ENCODE data around the gene GFM1.
A peak's percentile ranks its signal among the peaks of the same experiment; 100 is the strongest.

The GFM1 gene

DNA sequence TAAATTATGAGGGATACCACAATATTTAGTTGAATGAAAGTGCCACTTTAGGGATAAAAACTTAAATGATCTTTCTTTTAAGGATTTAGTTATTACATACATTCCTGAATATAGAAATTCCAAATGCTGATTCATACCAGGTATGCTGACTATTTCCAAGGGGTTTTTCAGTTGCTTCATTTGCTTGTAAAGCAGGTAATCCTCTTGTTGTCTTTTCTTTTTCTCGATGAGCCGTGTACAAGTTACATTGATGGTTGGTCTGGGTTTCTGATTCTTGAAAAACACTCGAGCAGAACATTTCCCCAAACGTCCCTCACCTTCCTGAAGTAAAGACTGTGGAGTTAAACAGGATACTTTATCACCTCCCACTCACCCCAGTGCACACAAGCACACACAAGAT lies 66.3 kb downstream of the GFM1 start:
- no peaks in the 10 kb centered on the region for H3K9me3 ChIP-seq (ENCODE audit: control insufficient read depth, insufficient read depth, low read depth, low read length)
- peaks cover 15% of the 10 kb centered on the region for H3K4me1 ChIP-seq (ENCODE audit: control insufficient read depth, insufficient read depth, low read length)
- H3K27me3 ChIP-seq (ENCODE audit: control insufficient read depth, insufficient read depth, low read length): no peaks in the 10 kb centered on the region
- H3K4me3 ChIP-seq (ENCODE audit: low read depth, low read length): no peak overlapping the region
- H3K36me3 ChIP-seq (ENCODE audit: control insufficient read depth, insufficient read depth, low read length): peaks cover 18% of the 10 kb centered on the region
- no peak overlapping the region for H3K9ac ChIP-seq (ENCODE audit: low read length)
- H3K27ac ChIP-seq (ENCODE audit: low read depth, low read length): no peak overlapping the region

DNA sequence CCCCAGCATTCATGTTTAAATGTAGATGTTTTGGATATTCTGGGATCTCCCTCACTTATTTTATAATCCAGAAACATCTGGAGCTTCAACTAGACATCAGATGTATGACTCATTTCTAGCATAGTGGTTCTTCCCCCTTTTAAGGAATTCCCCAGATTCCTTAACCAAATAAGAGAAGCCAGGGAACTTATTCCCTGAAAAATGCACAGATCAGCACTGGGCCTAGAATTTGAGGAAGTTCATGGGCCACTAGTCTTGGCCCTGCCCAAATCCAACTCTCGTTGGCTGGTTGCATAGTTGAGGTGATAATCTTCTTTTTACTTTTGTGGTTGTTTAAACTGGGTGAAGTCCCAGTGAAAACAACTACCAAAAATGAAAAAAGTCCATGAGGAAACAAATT lies 67.6 kb downstream of the GFM1 start:
- peaks cover 18% of the 10 kb centered on the region for H3K36me3 ChIP-seq (ENCODE audit: control insufficient read depth, insufficient read depth, low read length)
- no peak overlapping the region for H3K27ac ChIP-seq (ENCODE audit: low read depth, low read length)
- no peak overlapping the region for H3K4me3 ChIP-seq (ENCODE audit: low read depth, low read length)
- H3K27me3 ChIP-seq (ENCODE audit: control insufficient read depth, insufficient read depth, low read length): no peaks in the 10 kb centered on the region
- no peaks in the 10 kb centered on the region for H3K9me3 ChIP-seq (ENCODE audit: control insufficient read depth, insufficient read depth, low read depth, low read length)
- no peak overlapping the region for H3K9ac ChIP-seq (ENCODE audit: low read length)
- peaks cover 15% of the 10 kb centered on the region for H3K4me1 ChIP-seq (ENCODE audit: control insufficient read depth, insufficient read depth, low read length)

DNA sequence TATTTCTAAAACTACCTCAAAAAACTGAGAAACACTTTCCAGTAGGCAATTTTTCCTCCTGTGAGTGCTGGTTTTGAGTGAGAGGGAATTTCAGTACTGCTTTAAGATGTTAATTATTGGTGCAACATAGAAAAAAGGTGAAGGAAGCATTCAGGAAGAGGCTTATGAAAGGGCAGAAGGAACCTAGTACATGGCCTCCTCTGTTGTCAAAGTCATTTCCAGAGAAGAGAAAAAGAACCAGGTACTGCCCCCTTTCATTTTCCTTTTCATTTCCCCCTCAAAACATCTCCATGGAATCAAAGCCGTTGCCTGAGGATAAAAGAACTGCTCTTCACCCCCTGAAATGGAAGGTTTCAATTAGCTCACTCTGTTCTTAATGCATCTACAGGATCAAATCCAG lies 68.1 kb downstream of the GFM1 start:
- Histone ChIP-seq H3K9ac (ENCODE audit: low read length) (no peak overlapping the region), H3K9me3 (ENCODE audit: control insufficient read depth, insufficient read depth, low read depth, low read length) (no peaks in the 10 kb centered on the region), H3K27ac (ENCODE audit: low read depth, low read length) (peak overlapping the region; percentile 5; the same call in 1 of the 2 replicates), H3K4me1 (ENCODE audit: control insufficient read depth, insufficient read depth, low read length) (peaks cover 15% of the 10 kb centered on the region), H3K36me3 (ENCODE audit: control insufficient read depth, insufficient read depth, low read length) (peaks cover 16% of the 10 kb centered on the region), H3K4me3 (ENCODE audit: low read depth, low read length) (no peak overlapping the region), H3K27me3 (ENCODE audit: control insufficient read depth, insufficient read depth, low read length) (no peaks in the 10 kb centered on the region)

DNA sequence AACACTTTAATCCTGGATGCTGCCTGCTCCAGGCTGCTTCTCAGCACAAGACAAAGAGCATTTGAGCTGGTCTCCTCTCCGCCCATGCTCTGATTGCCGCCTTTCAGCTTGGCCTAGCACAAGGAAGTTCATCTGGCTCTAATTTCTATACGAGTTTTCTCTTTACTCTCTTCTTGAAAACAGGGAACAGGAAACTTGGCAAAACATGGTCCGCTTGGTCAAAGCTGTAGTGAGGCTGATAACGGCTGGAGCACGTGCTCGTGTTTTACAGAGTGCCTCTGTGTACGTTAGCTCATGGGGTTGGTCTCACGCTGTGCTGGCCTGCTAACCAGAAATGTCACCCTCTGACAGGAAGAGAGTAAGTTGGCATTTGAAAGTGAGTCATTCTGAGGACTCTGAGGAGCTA lies 68.8 kb downstream of the GFM1 start:
- Histone ChIP-seq H3K4me3 (ENCODE audit: low read depth, low read length) (no peak overlapping the region), H3K9me3 (ENCODE audit: control insufficient read depth, insufficient read depth, low read depth, low read length) (no peaks in the 10 kb centered on the region), H3K36me3 (ENCODE audit: control insufficient read depth, insufficient read depth, low read length) (peaks cover 10% of the 10 kb centered on the region), H3K4me1 (ENCODE audit: control insufficient read depth, insufficient read depth, low read length) (peaks cover 15% of the 10 kb centered on the region), H3K9ac (ENCODE audit: low read length) (peak overlapping the region; percentile 29), H3K27me3 (ENCODE audit: control insufficient read depth, insufficient read depth, low read length) (no peaks in the 10 kb centered on the region), H3K27ac (ENCODE audit: low read depth, low read length) (peak overlapping the region; percentile 5; the same call in 1 of the 2 replicates)

DNA sequence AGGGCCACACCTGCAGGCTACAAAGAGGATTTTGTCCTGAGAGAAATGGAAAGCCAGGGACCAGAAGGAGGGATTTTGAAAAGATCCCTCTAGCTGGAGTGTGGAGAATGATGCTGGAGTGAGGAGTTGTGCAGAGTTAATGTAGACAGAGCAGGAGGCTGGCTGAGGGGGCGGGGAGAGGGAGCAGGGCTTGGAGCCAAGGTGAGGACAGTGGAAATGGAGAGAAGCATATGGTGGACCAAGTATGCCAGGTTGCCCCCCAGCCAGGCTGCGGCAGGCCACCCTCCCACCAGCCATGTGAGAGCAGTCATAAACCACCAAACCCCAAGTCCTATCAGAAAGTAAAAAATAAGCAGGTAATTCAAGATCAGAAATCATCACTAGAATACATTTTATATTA lies 73.2 kb downstream of the GFM1 start:
- peaks cover 7% of the 10 kb centered on the region for H3K4me1 ChIP-seq (ENCODE audit: control insufficient read depth, insufficient read depth, low read length)
- H3K27ac ChIP-seq (ENCODE audit: low read depth, low read length): no peak overlapping the region
- no peak overlapping the region for H3K4me3 ChIP-seq (ENCODE audit: low read depth, low read length)
- no peaks in the 10 kb centered on the region for H3K9me3 ChIP-seq (ENCODE audit: control insufficient read depth, insufficient read depth, low read depth, low read length)
- no peaks in the 10 kb centered on the region for H3K27me3 ChIP-seq (ENCODE audit: control insufficient read depth, insufficient read depth, low read length)
- H3K9ac ChIP-seq (ENCODE audit: low read length): no peak overlapping the region
- peaks cover 3% of the 10 kb centered on the region; the same call in 1 of the 2 replicates for H3K36me3 ChIP-seq (ENCODE audit: control insufficient read depth, insufficient read depth, low read length)

DNA sequence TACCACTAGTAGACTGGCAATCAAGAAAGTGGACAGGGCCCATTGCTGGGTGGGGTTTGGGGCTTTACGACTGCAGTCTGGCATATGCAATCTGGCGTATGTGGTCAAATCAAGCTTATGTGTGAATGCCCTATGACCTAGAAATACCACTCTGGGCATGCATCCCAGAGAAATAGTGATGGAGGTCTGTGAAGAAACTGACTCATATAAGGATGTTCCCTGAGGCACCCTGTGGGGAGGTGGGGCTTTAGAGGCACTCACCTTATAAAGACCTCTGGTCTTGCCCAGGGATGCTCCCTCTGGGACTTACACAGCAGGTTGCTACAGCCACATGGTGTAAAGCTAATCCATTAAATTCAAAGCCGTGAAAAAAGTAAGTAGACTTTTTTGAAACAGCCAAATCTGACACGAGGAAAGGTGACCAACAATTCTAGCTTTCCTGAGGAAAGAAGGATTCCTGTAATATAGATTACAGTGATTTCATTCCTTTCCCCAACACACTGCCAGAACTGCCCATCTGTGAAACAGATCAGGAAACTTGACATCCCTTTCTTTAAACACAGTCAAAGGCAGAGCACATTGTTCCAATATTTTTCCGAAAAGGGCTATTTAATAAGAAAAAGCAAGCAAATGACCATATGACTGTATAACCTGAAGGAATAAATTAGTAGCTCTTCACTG lies 74.3 kb downstream of the GFM1 start:
- Histone ChIP-seq H3K27me3 (ENCODE audit: control insufficient read depth, insufficient read depth, low read length) (no peaks in the 10 kb centered on the region), H3K9ac (ENCODE audit: low read length) (no peak overlapping the region), H3K4me1 (ENCODE audit: control insufficient read depth, insufficient read depth, low read length) (no peaks in the 10 kb centered on the region; the same call in 1 of the 2 replicates), H3K36me3 (ENCODE audit: control insufficient read depth, insufficient read depth, low read length) (peaks cover 3% of the 10 kb centered on the region; the same call in 1 of the 2 replicates), H3K9me3 (ENCODE audit: control insufficient read depth, insufficient read depth, low read depth, low read length) (no peaks in the 10 kb centered on the region), H3K4me3 (ENCODE audit: low read depth, low read length) (no peak overlapping the region), H3K27ac (ENCODE audit: low read depth, low read length) (no peak overlapping the region)

DNA sequence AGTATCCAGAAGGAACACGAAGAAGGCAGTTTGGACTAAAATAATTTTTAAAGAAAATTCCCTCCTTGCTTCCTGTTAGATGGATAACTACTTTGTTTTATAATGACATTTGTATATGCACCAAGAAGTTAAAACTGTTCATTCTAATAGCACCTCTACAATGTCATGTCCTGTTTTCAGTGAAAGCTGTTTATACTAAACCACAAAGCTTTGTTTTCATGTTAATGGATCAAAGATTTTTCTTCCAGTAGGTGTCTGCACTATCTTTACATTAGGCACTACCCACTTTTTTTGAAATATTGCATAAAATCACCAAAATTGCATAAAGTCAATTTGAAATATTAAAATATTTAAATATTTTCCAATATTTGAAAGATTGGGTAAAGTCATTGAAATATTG lies 77.8 kb downstream of the GFM1 start:
- Histone ChIP-seq H3K27me3 (ENCODE audit: control insufficient read depth, insufficient read depth, low read length) (no peaks in the 10 kb centered on the region), H3K36me3 (ENCODE audit: control insufficient read depth, insufficient read depth, low read length) (peaks cover 3% of the 10 kb centered on the region; the same call in 1 of the 2 replicates), H3K9ac (ENCODE audit: low read length) (no peak overlapping the region), H3K4me1 (ENCODE audit: control insufficient read depth, insufficient read depth, low read length) (no peaks in the 10 kb centered on the region; the same call in 1 of the 2 replicates), H3K4me3 (ENCODE audit: low read depth, low read length) (no peak overlapping the region), H3K9me3 (ENCODE audit: control insufficient read depth, insufficient read depth, low read depth, low read length) (no peaks in the 10 kb centered on the region), H3K27ac (ENCODE audit: low read depth, low read length) (no peak overlapping the region)

DNA sequence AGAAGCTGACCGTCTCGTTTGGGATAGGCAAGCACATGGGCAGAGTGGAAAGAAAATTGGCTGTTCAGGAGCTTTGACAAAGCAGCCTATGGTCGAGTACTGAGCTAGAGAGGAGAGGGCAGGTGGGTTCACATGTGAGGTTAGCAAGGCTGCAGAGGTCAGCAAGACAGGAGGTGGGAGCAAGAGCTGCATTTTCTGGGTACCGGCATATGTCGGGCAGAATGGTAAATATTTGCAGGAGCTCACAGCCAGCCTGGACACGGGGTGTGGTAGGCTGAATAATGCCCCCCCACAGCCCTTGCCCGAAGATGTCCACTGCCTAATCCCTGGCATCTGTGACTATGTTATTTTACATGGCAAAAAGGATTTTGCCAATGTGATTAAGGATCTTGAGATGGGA lies 79.7 kb downstream of the GFM1 start:
- H3K9ac ChIP-seq (ENCODE audit: low read length): no peak overlapping the region
- peaks cover 3% of the 10 kb centered on the region; the same call in 1 of the 2 replicates for H3K36me3 ChIP-seq (ENCODE audit: control insufficient read depth, insufficient read depth, low read length)
- H3K4me1 ChIP-seq (ENCODE audit: control insufficient read depth, insufficient read depth, low read length): peaks cover 3% of the 10 kb centered on the region
- no peak overlapping the region for H3K27ac ChIP-seq (ENCODE audit: low read depth, low read length)
- no peaks in the 10 kb centered on the region for H3K27me3 ChIP-seq (ENCODE audit: control insufficient read depth, insufficient read depth, low read length)
- H3K9me3 ChIP-seq (ENCODE audit: control insufficient read depth, insufficient read depth, low read depth, low read length): no peaks in the 10 kb centered on the region
- H3K4me3 ChIP-seq (ENCODE audit: low read depth, low read length): no peak overlapping the region

DNA sequence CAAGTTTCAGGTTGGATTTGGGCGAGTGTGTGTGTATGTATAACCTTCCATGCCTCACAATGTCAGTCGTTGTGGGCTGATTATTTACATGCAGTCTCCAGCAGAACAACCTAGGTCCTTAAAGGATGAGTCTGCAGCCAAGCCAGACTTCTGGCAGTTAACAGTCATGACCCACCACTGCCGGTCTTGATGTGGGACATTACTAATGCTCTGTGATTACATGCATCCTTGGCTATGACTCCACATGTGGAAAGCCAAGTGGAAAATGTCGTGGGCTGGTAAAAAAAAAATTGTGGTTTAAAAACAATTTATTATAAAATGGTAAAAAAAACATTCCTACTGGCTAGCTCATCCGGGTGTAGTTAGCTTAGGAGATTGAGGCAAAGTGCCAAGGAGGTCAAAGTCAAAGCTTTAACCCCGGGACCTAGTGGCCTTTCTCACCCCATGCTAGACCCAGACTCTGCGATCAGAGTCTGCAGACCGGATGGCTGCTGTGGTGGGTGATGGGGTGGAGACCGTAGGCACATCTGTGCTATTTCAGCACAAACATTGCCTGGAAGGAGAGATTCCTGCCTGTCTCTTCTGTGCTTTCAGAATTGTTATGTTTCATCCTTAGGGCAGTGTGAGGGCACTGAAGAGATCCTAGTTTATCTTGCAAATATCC lies 81.2 kb downstream of the GFM1 start:
- Histone ChIP-seq H3K4me1 (ENCODE audit: control insufficient read depth, insufficient read depth, low read length) (peaks cover 3% of the 10 kb centered on the region), H3K27me3 (ENCODE audit: control insufficient read depth, insufficient read depth, low read length) (no peaks in the 10 kb centered on the region), H3K27ac (ENCODE audit: low read depth, low read length) (no peak overlapping the region), H3K9me3 (ENCODE audit: control insufficient read depth, insufficient read depth, low read depth, low read length) (no peaks in the 10 kb centered on the region), H3K4me3 (ENCODE audit: low read depth, low read length) (no peak overlapping the region), H3K9ac (ENCODE audit: low read length) (no peak overlapping the region), H3K36me3 (ENCODE audit: control insufficient read depth, insufficient read depth, low read length) (peaks cover 3% of the 10 kb centered on the region; the same call in 1 of the 2 replicates)

DNA sequence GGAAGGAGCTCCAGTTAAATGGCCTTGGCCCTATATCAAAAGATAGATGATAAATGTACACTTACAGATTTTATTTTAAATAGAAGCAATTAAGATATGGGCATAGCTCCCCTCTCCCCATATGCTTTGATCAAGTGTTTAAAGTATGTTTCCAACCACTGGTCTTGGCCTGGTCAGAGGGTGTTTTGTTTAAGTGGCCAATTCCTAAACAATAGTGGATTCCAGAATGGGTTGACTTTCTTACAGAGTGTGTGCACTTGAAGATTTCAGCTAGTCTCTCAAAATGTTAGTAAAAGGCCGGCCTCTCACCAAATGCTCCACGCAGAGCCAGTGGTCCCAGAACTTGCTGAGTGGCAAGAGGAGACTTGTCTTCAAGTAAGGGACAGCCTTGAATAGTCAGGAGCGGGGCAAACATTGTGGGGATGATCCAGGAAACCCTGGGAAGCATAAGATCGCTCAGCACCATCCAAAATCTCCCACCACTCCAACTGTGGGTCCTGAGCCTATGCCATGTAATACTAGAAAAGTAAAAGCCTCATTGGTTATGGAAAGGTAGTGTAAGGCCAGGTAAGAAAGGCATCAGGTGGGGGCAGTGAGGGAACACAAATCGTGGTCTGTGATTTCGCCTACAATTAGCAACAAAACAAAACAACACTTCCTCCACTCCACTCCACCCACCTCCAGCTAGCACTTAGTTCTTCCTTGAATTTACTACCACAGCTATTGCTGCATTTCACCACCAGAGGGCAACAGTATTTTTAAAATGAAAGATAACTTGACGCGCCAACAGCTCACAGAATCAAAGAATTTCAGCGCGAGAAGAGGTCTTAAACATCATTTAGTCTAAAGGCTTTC lies 83.1 kb downstream of the GFM1 start:
- Histone ChIP-seq H3K27ac (ENCODE audit: low read depth, low read length) (no peak overlapping the region), H3K36me3 (ENCODE audit: control insufficient read depth, insufficient read depth, low read length) (no peaks in the 10 kb centered on the region), H3K27me3 (ENCODE audit: control insufficient read depth, insufficient read depth, low read length) (peaks cover 16% of the 10 kb centered on the region), H3K9me3 (ENCODE audit: control insufficient read depth, insufficient read depth, low read depth, low read length) (no peaks in the 10 kb centered on the region), H3K4me1 (ENCODE audit: control insufficient read depth, insufficient read depth, low read length) (peaks cover 9% of the 10 kb centered on the region), H3K4me3 (ENCODE audit: low read depth, low read length) (no peak overlapping the region), H3K9ac (ENCODE audit: low read length) (no peak overlapping the region)

DNA sequence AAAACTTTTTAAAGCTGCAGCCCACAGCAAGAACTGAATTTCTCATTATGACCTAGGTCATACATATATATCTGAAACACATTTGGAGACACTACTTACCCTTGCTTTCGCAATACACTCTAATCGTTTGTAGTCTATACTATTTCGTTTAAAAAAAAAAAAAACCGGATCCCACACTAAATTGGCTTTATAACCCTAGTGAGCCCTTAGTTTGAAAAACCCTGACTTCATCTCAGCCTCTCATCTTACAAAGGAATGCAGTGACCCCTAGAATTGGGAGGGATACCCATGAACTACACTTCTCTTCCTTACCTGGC lies 83.7 kb downstream of the GFM1 start:
- Histone ChIP-seq H3K9me3 (ENCODE audit: control insufficient read depth, insufficient read depth, low read depth, low read length) (no peaks in the 10 kb centered on the region), H3K4me1 (ENCODE audit: control insufficient read depth, insufficient read depth, low read length) (peaks cover 9% of the 10 kb centered on the region), H3K36me3 (ENCODE audit: control insufficient read depth, insufficient read depth, low read length) (no peaks in the 10 kb centered on the region), H3K27ac (ENCODE audit: low read depth, low read length) (no peak overlapping the region), H3K9ac (ENCODE audit: low read length) (no peak overlapping the region), H3K4me3 (ENCODE audit: low read depth, low read length) (no peak overlapping the region), H3K27me3 (ENCODE audit: control insufficient read depth, insufficient read depth, low read length) (peaks cover 22% of the 10 kb centered on the region)

All from HUES6 (cell line).